PC-3 (cell line): ENCODE data around the gene EPHB3.

ENCODE experiments used
- EZH2 ChIP-seq: fragments of 300-600 bp; sonication (generic); IDR thresholded peaks from one replicate; pipeline ENCODE4 v1.6.1; 2017; ENCODE audit warnings: antibody characterized with exemption, mild to moderate bottlenecking, low read length; ENCODE audit not compliant: unreplicated experiment
- TF ChIP-seq, protein P1 (sequence below): fragments of 300-600 bp; sonication (generic); conservative IDR thresholded peaks from 2 replicates; pipeline ENCODE4 v1.5.1; 2017; ENCODE audit warnings: antibody characterized with exemption, low read depth, mild to moderate bottlenecking, low read length

DNA sequence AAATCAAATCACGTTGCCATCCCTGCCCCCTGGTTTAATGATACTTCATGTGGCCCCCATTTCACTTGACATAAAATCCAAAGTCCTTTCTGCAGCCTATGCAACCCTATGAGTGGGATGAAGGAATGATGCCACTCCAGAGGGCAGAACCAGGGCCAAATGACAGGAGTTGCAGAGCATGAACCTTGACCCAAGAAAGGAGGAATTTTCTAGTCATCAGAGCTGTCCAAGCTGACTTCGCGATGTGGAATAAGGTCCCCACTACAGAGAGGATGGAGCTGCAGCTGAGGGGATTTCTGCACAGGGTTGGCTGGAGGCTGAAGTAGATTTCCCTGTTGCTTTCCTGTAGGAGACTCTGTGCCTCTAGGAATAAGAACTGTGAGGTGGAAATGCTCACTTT, 15.8 kb upstream of the EPHB3 start:
- TF ChIP-seq, protein P1, sequence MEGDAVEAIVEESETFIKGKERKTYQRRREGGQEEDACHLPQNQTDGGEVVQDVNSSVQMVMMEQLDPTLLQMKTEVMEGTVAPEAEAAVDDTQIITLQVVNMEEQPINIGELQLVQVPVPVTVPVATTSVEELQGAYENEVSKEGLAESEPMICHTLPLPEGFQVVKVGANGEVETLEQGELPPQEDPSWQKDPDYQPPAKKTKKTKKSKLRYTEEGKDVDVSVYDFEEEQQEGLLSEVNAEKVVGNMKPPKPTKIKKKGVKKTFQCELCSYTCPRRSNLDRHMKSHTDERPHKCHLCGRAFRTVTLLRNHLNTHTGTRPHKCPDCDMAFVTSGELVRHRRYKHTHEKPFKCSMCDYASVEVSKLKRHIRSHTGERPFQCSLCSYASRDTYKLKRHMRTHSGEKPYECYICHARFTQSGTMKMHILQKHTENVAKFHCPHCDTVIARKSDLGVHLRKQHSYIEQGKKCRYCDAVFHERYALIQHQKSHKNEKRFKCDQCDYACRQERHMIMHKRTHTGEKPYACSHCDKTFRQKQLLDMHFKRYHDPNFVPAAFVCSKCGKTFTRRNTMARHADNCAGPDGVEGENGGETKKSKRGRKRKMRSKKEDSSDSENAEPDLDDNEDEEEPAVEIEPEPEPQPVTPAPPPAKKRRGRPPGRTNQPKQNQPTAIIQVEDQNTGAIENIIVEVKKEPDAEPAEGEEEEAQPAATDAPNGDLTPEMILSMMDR: no peak
- no peak for TF ChIP-seq EZH2
